ENCODE results near the gene MAPKAPK3.
A peak's percentile ranks its signal among the peaks of the same experiment; 100 is the strongest.

Gene MAPKAPK3

DNA sequence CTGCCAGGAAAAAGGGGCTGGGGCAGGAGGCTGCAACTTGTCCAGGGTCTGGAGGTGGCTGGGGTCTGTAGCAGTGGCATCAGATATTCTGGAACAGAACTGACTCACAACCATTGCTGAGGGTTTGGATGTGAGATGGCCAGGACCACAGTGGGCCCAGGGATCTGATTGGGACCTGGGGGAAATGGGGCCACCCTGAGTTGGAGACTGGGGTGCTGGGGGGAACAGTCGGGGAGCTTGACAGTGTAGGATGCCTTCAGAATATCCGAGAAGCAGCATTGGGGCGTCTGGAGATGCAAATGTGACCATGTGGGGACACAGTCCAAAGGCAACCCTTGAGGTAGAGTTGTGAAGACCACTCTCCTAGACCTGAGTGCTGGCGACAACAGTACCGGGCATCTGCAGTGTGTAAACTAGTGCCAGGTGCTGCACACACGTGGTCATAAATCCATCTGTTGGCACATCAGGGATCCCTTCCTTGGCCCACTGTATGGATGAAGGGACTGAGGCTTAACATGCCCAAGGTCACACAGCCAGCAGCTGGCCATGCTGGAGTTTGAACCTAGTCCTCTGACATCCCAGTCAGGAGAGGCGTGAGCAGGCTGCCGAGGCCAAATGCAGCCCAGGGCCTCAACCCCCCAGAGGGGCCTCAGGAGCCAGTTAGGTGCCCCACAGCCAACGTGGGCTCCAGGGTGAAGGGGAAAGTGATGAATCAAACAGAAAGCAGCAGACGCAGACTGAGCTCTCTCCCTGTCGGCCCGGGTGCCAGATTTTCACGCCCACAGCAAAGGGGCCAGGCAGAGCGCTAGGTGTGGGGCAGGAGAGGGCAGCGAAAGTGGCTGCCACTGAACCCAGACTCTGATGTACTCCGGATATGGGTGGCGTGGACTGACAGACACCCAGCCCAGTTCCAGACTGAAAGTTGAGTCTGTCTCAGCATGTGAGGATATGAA is 28.9 kb upstream of the MAPKAPK3 start:
- no peak for DNase-seq

DNA sequence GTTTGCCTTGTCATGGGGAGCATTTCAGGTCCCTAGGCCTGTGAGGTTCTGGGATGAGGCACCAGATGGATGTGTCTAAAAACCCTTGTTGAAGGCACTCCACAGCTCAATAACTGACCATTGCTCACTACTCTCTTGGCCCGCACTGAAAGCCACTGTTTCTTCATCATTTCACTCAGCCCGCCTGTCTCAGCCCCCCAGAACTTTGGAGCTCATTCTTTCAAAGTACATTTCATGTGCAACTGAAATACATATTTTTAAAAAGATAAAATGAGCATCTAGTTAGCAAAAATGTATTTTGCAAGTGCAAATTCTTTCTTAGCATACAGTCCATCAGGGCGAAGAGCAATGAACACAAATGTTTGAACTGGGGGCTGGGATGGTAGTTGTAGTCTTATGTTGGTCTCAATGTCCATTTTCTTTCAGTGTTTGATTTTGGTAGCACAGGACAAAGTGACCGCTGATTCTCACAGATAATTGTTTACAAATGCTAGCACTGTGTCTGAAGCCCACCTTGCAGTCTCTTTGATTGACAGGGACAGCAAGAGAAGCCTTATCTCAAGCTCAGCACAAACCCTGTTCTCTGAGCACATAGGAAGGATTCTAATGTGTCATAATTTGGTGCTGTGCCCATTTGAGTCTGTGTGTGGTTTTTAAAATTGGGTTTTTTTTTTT is 28.1 kb upstream of the MAPKAPK3 start:
- no peak for DNase-seq

DNA sequence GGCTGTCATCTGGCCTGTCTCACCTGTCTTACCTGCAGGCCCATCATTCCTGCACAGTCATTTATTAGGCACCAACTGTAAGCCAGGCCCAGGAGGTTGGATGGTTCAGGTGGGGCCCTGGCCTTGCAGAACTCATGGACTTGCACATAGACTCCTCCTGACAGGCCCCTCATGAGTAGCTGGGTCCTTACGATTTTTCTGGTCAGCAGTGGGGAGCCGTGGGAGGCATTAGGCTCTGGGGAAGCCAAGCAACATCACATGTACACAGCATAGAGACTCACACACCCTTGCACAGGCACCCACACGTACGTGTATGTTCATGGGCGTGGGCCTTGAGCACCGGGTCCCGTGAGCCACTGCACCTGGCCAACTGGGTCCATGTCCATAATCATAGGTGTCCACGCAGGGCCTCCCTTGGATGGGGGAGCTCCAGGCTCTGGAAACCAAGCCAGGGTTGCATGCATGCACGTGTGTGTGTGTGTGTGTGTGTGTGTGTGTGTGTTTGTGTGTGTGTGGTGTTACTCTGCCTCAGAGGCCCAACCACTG is 25.7 kb upstream of the MAPKAPK3 start:
- DNase-seq: no peak

DNA sequence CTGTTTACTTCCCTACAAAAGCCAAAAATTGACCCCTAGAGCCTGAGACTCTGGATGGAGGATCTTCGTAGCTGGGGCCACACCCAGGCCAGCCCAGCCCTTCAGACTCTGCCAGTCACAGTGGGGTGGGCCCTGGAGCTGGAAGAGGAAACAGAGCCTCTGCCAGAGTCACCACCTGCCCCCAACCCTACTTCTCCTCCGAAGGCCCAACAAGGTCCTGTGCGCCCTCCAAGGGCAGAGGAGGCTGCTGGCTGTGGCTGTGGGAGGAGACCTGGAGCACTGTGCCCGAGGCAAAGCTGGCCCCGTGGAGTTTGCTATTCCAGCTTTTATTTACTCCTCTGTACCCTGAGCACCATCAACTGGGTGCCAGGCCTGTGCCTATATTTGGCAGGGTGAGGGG is 24.4 kb upstream of the MAPKAPK3 start:
- DNase-seq: no peak

DNA sequence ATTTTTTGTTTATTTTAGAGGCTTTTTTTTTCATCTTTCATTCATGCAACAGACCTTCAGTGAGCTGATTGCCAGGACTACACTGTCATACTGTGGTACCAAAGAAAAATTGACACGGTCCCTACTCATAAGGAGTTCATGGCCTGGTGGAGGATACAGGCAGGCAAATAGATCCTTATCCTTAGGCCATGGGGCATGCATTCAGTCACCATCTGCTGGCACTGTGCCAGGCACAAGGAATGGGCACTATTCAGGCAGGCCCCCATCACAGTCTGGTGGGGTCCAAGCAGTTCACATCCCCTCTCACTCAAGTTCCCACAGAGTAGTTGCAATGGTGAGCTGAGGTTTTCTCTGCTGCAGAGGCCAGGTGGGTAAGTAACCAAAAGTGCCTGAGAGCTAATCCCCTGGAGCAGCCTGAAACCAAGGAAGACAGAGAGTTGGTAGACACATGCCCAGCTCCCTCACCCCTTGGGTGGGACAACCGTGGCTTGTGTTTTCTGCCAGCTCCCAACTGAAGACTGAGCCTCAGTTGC is 22.6 kb upstream of the MAPKAPK3 start:
- DNase-seq: no peak

DNA sequence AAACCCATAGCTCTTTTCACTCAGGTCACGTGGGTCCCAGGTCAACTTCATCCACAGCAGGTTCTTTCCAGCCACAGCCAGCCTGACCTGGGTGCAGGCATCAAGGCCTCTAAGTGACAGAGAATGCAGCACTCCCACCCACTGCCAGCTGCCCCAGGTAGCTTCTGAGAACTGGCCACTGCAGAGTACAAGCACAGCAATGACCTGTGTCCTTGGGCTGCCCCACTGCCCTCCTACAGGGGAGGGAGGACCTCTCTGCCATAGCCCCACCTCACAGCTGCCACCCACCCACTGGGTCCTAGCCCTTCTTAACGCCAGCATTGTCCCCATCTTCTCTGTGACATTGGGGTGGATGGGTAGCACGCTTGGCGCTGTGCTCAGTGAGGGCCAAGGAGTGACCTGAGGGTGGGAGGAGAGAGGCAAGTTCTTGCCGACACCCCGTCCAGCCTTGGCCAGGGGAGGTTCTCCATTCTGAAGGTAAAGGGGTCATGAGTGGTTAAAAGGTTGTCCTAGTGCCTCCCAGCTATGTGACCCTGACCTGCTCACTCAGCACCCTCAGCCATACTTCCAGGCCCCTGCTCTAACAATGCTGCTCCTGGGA is 17.7 kb upstream of the MAPKAPK3 start:
- DNase-seq: no peak

DNA sequence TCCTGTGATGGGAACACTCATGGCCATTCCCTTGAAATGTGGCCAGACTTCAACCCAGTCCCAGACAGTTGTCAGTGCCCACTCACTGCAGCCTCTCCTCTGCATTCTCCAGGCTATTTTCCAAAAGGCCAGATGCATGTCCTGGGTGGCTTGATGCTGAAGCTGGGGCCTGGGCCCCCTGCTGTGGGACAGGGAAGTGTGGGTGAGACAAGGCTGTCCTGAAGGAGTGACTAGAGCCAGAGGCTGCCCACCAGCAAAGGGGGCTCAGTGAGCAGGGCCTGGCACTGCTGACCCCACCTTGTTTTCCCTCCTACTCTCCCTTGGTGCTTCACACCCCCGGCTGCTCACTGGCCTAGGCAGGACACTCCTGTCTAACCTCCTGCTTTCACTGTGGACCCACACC is 17.2 kb upstream of the MAPKAPK3 start:
- no peak for DNase-seq

DNA sequence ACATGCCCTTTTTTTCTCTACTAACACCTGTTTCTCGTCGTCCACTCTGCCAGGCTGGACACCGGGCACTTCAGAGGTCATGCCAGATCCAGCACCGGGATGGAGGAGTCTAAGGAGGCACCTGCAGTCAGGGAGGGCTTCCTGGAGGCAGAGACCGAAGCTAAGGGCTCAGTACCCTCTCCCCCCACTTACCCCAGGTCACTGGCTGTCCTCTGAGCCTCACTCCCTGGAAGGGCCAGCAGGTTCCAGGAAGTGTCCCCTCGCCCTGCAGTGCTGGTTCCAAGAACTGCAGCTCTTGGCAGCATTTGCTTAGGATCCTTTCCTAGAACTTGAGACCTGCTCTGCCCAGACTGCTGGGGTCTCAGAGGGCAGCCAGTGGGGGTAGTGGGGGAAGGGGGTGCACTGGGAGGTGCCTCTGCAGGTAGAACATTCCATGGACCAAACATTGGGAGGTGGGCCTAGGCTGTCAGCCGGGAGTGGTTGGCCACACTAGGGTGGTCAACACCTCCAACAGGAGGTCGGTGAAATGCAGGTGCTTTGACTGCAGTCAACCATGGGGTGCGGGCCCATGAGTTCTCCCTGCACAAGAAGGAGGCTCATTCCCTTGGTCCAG is 16.7 kb upstream of the MAPKAPK3 start:
- DNase-seq: no peak

DNA sequence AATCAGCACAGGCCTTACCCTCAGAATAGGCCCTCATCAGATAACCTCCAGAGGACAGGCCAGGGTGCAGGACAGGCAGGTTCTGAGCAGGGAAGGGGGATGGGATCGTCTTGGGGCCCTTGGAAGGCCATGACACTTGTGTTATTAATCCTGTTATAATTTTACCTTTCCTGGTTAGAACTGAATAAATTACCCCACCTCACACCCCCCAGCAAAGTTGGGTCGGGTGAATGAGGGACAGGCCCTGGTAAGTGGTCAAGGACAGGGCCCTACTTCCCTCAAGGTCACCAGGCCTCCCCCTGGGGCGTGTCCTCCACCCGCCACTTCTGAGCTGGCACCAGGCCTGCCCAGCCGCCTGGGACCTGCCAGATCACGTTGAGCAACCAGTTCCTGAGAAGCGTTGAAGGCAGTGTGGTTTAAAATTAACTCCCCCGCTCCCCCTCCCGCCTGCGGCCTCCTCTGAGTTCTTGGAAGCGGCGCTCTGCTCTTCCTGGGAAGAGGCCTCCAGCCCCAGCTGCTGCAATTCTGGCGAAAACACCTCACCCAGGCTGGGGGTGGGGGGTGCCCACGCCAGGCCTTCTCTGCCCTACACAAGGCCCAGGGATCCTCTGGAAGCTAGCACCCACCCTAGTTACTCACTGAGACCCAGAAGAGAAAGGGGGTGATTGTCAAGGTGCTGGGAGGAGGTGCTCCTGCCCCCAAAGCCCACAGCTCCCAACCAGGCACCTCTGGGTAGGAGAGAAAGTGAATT is 15.9 kb upstream of the MAPKAPK3 start:
- peak; percentile 45 for DNase-seq

DNA sequence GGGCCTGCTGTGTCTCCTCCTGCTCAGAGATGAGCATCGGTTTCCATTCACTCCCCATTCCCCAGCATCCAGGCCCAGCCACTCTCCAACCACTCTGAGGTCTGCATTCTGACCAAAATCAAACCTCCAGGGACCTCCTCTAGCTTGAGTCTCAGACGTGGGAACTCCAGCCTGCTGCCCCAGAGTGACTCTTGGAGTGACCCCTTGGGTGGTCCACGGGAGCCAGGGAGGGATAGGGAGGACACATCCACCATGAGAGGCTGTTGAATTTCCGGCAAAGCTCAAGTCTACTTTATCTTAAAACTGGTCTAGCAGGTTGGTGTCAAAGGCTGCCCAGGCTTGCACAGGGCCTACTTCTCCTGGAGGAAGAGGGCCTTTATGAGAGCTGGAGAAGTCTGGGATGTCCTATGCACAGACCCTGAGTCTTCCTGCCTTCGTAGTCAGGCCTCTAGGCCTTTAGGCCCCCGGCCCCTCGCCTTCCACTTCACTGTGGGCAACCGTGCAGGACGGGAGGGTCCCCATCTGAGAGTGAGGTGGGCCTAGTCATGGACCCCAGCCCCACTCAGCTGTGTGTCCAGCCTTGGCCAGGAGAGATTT is 14.3 kb upstream of the MAPKAPK3 start:
- no peak for DNase-seq

DNA sequence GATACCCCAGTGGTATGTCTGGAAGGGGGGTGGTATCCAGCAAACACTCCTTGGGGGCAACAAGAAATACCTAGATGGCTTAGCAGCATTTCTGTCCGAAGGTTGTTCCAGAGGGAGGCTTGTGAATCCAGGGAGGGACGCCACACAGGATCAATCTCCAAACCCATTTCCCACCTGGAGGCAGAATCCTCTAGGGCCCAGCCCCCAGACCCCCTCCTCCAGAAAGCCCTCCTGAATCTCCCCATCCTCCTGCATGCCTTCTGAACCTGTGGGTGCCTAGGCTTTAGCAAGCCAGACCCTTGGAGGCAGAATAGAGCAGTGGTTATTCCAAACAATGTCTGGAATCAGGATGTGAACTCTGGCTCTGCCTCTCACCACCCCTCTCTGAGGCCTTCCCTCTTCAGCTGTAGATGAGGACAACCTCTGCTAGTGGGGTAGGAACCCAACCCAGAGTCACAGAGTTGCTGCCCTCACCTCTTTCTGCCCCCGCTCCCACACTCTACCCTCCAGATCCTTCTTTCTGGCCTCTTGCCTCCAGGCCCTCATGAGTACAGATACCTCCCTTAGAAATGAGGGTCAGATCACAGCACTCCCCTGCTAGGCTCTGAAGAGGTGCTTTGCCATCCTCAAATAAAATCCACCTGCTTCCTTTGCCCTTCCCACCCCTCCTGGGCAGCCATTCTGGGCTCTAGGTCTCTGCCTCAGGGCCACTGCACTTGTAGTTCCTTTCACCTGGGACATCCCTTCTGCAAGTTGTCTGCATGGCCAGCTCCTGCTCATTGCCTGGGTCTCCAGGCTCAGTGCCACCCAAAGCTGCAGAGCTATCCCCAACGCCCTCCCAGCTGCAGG is 13.5 kb upstream of the MAPKAPK3 start:
- DNase-seq: no peak

DNA sequence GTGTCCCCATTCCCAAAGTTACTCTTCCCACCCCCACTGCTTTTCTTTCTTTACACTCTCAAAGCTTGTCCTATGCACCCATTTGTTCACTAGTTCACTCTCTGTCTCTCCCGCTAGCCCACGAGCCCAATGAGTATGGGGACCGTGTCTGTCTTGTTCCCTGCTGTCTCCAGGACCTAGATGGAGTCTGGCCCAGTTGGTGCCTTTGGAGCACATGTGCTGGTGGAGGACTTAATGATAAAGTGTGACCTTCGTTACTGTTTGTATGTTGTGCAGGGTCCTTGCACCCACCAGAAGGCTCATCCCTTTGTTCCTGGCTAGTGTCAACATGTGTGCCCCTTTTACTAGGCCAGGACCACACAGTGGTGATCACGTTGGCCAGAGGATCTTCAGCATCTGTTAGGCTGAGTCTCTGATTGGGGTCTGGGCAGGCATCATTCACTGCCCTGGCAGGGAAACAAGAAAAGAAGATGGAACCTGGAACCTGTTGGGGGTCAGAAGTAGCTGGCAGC is 12.8 kb upstream of the MAPKAPK3 start:
- DNase-seq: no peak

DNA sequence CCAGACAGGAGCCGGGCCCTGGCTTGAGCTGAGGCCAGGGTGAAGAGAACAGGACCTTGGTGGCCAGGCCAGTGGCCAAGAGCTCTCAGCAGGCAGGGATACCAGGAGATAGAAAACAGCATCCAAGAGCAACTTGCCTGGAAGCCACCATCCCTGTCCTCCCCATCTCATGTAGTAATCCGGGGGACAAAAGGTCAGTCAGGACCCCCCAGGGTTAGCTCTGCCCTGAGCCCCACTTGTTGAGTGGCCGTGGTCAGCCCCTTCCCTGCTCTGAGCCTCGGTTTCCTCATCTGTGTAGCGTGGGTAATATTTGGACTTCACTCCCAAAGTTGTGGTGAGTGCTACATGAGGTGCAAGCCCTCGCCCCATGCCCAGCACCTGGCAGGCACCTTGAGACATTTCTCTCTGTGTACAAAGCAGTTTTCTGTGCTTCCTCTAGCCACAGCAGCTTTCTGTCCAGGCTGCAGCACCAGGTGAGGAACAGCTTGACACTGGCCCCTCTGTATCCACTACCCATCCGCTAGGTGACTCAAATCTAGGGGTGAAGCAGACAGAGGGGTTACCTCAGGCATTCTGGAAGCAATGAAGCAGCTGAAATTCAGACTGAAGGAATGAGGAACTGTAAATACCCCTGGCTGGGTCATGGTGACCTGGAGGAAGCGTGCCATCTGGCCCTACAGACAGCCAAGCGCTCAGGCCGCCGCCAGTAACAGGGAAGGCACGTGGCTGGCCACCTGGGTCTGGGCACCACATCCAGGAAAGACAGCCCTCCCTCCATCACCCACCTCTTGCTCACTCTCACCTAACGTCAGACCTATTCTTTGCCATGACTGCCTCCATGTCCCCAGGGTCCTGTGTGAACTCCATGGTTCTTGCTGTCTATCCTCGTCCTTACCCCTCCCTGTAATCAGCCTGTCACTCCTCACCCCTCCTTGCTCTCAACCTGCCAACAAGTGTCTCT is 12.0 kb upstream of the MAPKAPK3 start:
- DNase-seq: no peak

DNA sequence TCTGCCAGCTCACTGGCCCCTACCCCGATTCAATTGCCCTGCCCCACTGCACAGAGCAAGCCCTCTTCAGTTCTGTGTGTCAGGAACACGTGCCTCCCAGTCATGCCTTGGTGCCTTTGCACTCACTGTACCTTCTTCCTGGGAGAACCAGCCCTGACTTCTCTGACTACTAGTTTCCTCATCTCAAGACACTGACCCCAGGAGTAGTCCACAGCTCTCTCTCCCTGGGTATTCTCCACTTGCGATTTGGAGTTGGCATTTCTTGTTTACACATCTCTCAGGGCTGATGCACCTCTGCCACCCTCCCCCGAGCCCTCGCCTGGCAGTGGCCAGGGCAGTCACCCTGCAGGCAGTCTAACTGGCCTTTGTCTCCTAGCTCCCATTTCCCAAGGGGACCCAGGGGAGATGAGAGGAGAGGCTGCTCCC is 11.0 kb upstream of the MAPKAPK3 start:
- DNase-seq: no peak

DNA sequence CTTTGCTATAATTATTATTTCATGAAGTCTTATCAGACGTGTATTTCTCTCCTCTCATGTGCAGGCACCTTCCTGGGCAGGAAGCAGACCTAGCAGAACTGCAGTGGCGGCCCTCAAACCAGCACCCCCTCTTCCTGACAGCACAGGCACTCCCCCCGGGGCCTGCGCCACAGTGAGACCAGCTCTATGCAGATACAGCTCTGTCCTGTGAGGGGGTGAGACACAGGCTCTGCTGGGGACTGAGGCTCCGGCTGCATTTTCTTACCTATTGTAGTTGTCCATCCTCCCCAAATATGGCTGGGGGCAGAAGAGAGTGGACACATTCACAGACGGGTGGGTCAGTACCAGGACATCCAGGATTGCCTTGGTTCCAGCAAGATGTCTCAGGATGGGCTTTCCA is 10.4 kb upstream of the MAPKAPK3 start:
- DNase-seq: no peak

DNA sequence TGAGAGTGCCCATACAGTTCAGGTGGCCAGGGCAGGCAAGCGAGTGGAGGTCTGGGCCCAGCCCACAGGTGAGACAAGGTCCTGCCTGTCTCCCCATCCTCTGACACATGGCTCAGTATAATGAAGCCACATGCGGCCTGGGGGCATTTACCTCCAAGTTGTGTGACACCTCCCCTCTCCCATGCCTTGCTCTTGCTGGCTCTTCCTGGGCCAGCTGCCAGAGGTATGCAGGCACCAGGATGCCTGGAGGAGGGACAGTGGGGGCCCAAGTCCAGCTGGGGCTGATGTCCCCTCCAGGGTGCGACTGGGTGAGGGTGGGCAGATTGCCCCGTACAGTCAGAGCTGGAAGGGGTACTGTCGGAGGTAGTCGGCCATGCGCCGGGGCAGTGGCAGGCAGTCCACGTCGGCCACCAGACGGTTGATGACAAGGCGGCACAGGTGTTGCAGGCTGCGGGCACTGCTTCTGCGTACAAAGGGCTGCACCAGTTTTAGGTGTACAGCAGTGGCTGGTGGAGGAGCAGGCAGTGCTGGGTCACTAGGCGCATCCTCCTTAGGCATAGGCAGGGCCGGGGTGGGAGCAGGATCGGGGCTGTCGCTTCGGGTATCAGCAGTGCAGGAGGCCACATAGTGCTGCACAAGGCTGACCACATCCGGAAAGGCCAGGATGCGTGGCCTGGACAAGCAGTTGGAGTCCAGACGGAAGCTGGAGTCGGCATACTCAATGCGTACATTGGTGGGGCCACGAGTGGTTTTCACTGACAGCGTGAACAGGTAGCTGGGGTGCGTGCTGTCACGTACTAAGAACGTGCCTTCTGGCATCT is 9.5 kb upstream of the MAPKAPK3 start:
- no peak for DNase-seq

DNA sequence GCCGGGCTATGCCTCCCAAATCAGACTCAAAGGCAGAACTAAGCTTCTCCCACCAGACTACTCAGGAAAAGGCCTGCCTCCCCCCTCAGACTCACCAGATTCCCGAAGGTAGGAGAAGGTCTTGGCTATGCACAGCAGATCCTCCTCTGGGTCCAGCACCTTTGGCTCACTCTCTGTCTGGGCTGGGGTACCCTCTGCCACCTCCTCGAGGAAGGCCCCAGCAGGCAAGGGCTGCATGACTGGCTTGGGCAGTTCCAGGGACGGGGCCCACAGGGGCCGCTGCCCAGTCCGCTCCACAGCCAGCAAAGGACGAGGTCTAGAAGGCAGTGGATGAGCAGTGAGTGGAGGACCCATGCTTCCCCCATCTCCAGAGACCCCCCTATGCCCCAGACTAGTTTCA is 8.7 kb upstream of the MAPKAPK3 start:
- DNase-seq: no peak

DNA sequence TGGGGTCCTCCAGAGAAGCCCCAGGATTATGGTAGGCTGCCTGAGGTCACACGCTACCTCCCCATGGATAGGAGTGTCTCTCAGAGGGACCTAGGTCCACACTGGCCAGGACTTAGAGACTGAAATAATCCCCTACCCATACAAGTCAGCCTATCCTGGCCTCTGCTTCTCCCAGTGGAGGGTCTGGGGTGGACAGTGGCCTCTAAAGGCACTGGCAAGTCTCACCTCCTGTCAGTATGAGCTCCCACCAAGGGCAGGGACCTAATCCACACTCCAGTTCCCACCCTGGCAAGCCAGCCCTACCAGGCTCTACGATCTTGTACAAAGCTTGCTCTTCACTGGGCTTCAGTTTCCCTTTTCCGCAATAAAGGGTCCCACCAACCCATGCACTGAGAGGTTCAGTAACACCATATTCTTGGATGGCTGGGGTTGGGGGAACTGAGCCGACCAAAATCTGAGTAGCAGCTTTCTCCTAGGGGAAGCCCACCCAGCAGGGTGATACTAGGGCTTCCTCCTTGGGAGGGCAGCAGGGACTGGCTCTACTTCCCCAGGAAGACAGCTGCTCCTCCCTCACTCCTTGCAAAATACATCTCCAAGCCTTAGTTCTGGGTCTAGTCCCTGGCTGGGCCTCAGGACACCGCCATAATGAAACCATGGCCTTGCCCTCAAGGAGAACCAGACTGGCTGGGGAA is 7.7 kb upstream of the MAPKAPK3 start:
- DNase-seq: no peak

Measured in NCI-H1436 (cell line).